Thoracic aorta endothelial cell (primary cell): ENCODE measurements around the gene ELAVL3. TPM values are rescaled to one million over a fixed set of nuclear protein-coding genes. Genes with fewer than 3 reads are reported as not detected.

Source experiments
- small RNA-seq: library from RNA; depleted of rRNA; stranded (forward); fragments of <200 nt; gene quantifications from one replicate; pipeline ENCODE3, GENCODE V24; 2012
- total RNA-seq: library from RNA; depleted of rRNA; stranded (reverse); fragments of >200 nt; gene quantifications from 2 replicates; pipeline ENCODE4 v1.2.3, GENCODE V29; 2012

The ELAVL3 gene
- total RNA-seq = not detected in 2 replicates

DNA sequence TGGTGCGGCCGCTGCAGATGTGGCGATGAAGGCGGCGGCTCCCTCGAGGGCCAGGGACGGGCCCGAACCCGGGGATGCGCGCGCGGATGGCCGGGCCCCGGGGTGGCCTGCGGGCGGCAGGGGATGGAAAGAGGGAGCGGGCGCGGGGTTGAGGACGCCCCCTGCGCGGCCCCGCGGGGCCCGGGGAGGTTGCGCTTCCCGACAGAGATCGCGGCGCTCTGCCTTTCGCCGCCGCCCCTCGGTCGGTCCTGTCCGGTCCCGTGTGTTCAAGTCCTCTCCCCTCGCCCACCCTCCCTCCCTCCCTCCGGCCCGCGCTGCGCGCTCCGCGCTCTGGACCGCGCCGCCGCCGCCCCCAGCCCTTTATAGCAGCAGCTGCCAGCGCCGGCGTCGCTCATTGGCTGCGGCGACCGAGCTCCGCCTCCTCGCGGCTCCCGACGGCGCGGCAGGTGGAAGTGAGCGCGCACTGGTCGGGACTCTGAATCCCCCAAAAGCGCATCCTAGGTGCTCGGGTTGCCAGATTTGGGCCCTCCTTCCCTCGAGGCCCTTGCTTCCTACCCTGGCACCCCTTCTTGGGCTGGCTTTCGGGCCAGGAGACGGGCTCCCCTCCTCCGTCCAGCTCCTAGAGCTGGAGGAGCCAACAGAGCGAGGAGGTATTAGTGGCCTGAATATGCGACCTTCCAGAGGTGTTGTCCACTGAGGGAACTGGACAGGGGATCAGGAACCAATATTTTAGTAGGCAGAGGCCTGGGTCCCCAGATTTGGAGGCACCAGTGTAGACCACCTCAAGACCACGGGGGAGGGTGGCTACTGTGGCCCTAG is at the start of gene ELAVL3:
Gene ELAVL3 (minus strand): TSS at position 332 of the 819 bp plus-strand sequence. CDS start 438 bp downstream, outside the sequence.

GRCh38 chr19:11528551-11529341 is 47.9 kb upstream of the ELAVL3 start, which contains the start of gene ECSIT:
TSS of gene ECSIT (minus strand) at chr19:11529134. CDS start at chr19:11519170, 9,964 bp downstream.

GRCh38 chr19:11505504-11506100 is 24.8 kb upstream of the ELAVL3 start, which contains the start of gene ZNF653:
TSS of gene ZNF653 (minus strand) at chr19:11505839. CDS start at chr19:11505786, 53 bp downstream.

DNA sequence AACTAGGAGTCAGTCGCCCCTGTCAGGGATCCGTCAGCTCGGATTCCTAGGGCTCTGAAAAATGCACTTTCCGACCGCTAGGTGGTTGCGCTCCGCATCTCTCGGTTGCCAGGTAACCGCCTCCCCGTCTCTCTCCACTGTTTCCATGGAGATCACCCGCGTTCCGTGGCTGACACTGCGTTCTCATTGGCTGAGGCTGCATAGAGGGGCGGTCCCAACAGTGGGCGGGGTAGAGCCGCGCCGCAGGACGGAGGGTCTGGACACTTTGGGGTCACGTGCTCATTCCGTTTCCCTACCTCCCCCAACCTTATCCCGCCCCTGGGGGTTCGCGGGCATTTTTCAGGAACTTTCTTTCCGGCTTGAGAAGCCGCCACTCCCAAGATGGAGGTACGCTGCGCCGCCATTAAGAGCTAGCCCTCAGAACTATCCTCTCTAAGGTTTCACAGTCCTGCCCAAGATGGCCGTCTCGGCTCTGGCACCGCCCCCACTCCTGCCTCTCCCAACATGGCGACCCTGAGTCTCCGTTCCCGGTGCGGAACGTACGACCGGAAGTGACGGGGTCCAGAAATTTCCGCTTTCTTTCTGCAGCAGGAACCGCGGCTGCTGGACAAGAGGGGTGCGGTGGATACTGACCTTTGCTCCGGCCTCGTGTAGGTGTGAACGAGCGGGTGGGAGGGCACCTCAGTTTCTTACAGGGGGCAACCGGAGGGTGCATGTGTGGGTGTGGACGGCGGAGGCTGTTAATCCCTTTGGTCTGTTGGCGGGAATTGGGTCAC is 45.6 kb downstream of the ELAVL3 start, which contains the start of the genes ODAD3 and PRKCSH:
Gene ODAD3 (minus strand): TSS at position 65 of the 776 bp plus-strand sequence. CDS start 105 bp downstream, outside the sequence.
Gene PRKCSH (plus strand): TSS at position 579 of the 776 bp plus-strand sequence. CDS start 483 bp downstream, outside the sequence.

GRCh38 chr19:11418549-11419506 is 62.0 kb downstream of the ELAVL3 start, which contains the start of gene RGL3:
TSS of gene RGL3 (minus strand) at chr19:11419314. CDS start at chr19:11419278, 36 bp downstream.

Small RNA genes lying within 50 kb of the gene (small RNA-seq; reads per million reads assigned to genes)
- gene MIR7974 (not detected), gene RF00019 (not detected), gene RN7SL833P (not detected)

Other genes with a start within 250 kb of the ELAVL3 start
- gene ANGPTL8, start 241.4 kb downstream of the ELAVL3 start, total RNA-seq = not detected in 2 replicates
- gene DOCK6, start 218.5 kb downstream of the ELAVL3 start, total RNA-seq = 113 and 160 TPM in 2 replicates
- not detected in 2 replicates for gene TSPAN16, start 184.9 kb downstream of the ELAVL3 start, total RNA-seq
- gene RAB3D, start 141.4 kb downstream of the ELAVL3 start, total RNA-seq = 44.4 and 51.0 TPM in 2 replicates
- gene TMEM205, start 134.8 kb downstream of the ELAVL3 start, total RNA-seq = 97.9 and 112 TPM in 2 replicates
- 7.6 and 9.6 TPM in 2 replicates for gene CCDC159, start 134.5 kb downstream of the ELAVL3 start, total RNA-seq
- gene PLPPR2, start 125.6 kb downstream of the ELAVL3 start, total RNA-seq = 10.0 and 11.3 TPM in 2 replicates
- 0.80 and 1.2 TPM in 2 replicates for gene SWSAP1, start 106.4 kb downstream of the ELAVL3 start, total RNA-seq
- gene EPOR, start 96.7 kb downstream of the ELAVL3 start, total RNA-seq = 7.7 and 9.0 TPM in 2 replicates
- 2.9 and 3.9 TPM in 2 replicates for gene RGL3, start 61.7 kb downstream of the ELAVL3 start, total RNA-seq
- 0.50 TPM in 1 of 2 replicates, not detected in the other for gene ODAD3, start 45.9 kb downstream of the ELAVL3 start, total RNA-seq
- 120 and 121 TPM in 2 replicates for gene PRKCSH, start 45.4 kb downstream of the ELAVL3 start, total RNA-seq
- gene ZNF653, start 24.8 kb upstream of the ELAVL3 start, total RNA-seq = 3.9 and 4.0 TPM in 2 replicates
- gene ECSIT, start 48.1 kb upstream of the ELAVL3 start, total RNA-seq = 25.7 and 31.1 TPM in 2 replicates
- 0.13 TPM in 1 of 2 replicates, not detected in the other for gene CNN1, start 57.8 kb upstream of the ELAVL3 start, total RNA-seq
- gene ELOF1, start 78.2 kb upstream of the ELAVL3 start, total RNA-seq = 25.1 and 27.8 TPM in 2 replicates
- gene ACP5, start 96.6 kb upstream of the ELAVL3 start, total RNA-seq = not detected in 2 replicates
- gene ZNF627, start 116.4 kb upstream of the ELAVL3 start, total RNA-seq = 17.6 and 18.6 TPM in 2 replicates